ENCODE results near the gene TSPAN31. TPM values are rescaled to one million over a fixed set of nuclear protein-coding genes. Genes with fewer than 3 reads are reported as not detected.

Gene TSPAN31
- total and polyA plus RNA-seq, 9 of the 15 experiments (the other 6 are each of a cell fraction or from before 2014, with no cell fraction given), result 11.3 to 26.4 (median 14.3) TPM

- H3K4me3 ChIP-seq, result no peak overlapping the region
- WGBS (ENCODE audit: insufficient coverage, low coverage, missing lambda C conversion rate), result 92% methylated on average over 4 of the region's 4 CpGs
- in situ Hi-C loops (cut with MboI), result no loop called here
- H4K20me1 ChIP-seq (replicated peaks; ENCODE audit: control insufficient read depth, insufficient read depth, low read length), result no peaks in the 10 kb centered on the region
- DNase-seq (ENCODE audit: extremely low read depth in 1 of 4, low spot score in 3 of 4) (no peak), FAIRE-seq (no peak), ATAC-seq (no peak)
- no peaks in the 10 kb centered on the region for H3K27me3 ChIP-seq (ENCODE audit: control insufficient read depth in 2 of 2, insufficient read depth in 2 of 2, low read length in 2 of 2)
- H3K9me3 ChIP-seq (replicated peaks; ENCODE audit: control insufficient read depth, insufficient read depth, low read depth, low read length), result no peaks in the 10 kb centered on the region
- TF ChIP-seq E2F6 (IDR thresholded peaks at IDR 0.05; ENCODE audit: borderline replicate concordance in 1 of 2, extremely low read depth in 1 of 2, insufficient read depth in 1 of 2, insufficient read length in 1 of 2, low read depth in 1 of 2, low read length in 1 of 2, poor library complexity in 1 of 2, severe bottlenecking in 1 of 2) (no peak), MXD1 (CRISPR knock-in tag; IDR thresholded peaks at IDR 0.05; ENCODE audit: borderline replicate concordance, poor library complexity, severe bottlenecking) (no peak), HNRNPL (IDR thresholded peaks at IDR 0.05; ENCODE audit: low read depth, low read length) (no peak), SLC30A9 (CRISPR knock-in tag; IDR thresholded peaks at IDR 0.05) (no peak)
- H3K9me1 ChIP-seq (ENCODE audit: control insufficient read depth, insufficient read depth, low read length), result no peaks in the 10 kb centered on the region
- H3K36me3 ChIP-seq (ENCODE audit: control insufficient read depth, insufficient read depth, low read length), result peaks cover 51% of the 10 kb centered on the region; the same call in 2 of the 3 replicates
- no peaks in the 10 kb centered on the region for H3K79me2 ChIP-seq (ENCODE audit: control insufficient read depth, insufficient read depth, low read length)
- no peaks in the 10 kb centered on the region; a peak in 1 of 5 replicates for H3K4me1 ChIP-seq (replicated peaks in 1 of 2; ENCODE audit: control insufficient read depth in 2 of 2, insufficient read depth in 2 of 2, low read length in 2 of 2)
- no peak overlapping the region for H3K27ac ChIP-seq (ENCODE audit: extremely low read depth, low read depth, low read length)
- no peak overlapping the region for H3K9ac ChIP-seq (ENCODE audit: insufficient read depth in 1 of 2, low read depth in 2 of 2, low read length in 2 of 2)
- H2AFZ ChIP-seq (ENCODE audit: low read depth, low read length), result no peak overlapping the region
- CTCF ChIA-PET (ENCODE audit: low intra/inter-chr PET ratio), result no interaction called here
- no peak overlapping the region for H3K4me2 ChIP-seq (ENCODE audit: insufficient read depth, low read length)
- intact Hi-C loops (cut with micrococcal nuclease), result no loop called here
- BruUV-seq (replicated peaks), result no TSS peak
- POLR2A ChIA-PET, result interaction anchor here (0.6 to 0.7 kb wide), 4 partner anchors 11 to 287 kb away, joined by 3 read pairs; no protein-coding TSS in a partner anchor
Measured at GRCh38 chr12:57716305-57716704, 28.5 kb upstream of the TSPAN31 start.

All from K562 (cell line).